Erythroblast (primary cell): ENCODE data around the gene IL3RA.
A peak's percentile ranks its signal among the peaks of the same experiment; 100 is the strongest.
"Not testable (repeated sequence)": the region's sequence is repeated elsewhere in the genome, so short reads cannot be mapped to it uniquely, and the experiment has no call there.

Experiments
- DNase-seq, 2 experiments: peaks; one replicate each; lab custom pipeline; 2025; lab: John Stamatoyannopoulos, UW
- GATA1 ChIP-seq: IDR thresholded peaks from 2 replicates; pipeline ENCODE4 v1.6.1; 2011; ENCODE audit warnings: low read depth, mild to moderate bottlenecking, control low read depth, low read length, moderate library complexity
- POLR2A ChIP-seq: IDR thresholded peaks from 2 replicates; pipeline ENCODE4 v1.6.1; 2011; ENCODE audit warnings: mild to moderate bottlenecking, low read length

The IL3RA gene

DNA sequence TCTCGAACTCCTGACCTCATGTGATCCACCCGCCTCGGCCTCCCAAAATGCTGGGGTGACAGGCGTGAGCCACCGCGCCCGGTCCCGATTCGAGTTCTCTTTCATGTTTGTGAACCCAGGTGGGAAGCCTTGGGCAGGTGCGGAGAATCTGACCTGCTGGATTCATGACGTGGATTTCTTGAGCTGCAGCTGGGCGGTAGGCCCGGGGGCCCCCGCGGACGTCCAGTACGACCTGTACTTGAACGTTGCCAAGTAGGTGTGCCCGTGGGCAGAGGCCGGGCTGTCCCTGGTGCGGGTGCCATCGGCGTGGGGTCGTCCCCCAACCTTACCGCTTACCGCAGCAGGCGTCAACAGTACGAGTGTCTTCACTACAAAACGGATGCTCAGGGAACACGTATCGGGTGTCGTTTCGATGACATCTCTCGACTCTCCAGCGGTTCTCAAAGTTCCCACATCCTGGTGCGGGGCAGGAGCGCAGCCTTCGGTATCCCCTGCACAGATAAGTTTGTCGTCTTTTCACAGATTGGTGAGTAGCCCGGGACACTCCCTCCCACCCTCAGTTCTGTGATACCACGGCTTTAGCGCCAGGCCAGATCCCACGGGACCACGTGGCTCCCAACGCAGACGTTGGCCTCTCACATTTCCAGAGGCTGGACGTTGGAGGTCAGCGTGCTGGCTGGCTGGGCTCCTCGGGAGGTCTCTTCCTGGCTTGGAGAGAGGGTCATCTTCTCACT lies 15.6 kb downstream of the IL3RA start:
- no peak for DNase-seq
- TF ChIP-seq POLR2A: no peak
- no peak for TF ChIP-seq GATA1

DNA sequence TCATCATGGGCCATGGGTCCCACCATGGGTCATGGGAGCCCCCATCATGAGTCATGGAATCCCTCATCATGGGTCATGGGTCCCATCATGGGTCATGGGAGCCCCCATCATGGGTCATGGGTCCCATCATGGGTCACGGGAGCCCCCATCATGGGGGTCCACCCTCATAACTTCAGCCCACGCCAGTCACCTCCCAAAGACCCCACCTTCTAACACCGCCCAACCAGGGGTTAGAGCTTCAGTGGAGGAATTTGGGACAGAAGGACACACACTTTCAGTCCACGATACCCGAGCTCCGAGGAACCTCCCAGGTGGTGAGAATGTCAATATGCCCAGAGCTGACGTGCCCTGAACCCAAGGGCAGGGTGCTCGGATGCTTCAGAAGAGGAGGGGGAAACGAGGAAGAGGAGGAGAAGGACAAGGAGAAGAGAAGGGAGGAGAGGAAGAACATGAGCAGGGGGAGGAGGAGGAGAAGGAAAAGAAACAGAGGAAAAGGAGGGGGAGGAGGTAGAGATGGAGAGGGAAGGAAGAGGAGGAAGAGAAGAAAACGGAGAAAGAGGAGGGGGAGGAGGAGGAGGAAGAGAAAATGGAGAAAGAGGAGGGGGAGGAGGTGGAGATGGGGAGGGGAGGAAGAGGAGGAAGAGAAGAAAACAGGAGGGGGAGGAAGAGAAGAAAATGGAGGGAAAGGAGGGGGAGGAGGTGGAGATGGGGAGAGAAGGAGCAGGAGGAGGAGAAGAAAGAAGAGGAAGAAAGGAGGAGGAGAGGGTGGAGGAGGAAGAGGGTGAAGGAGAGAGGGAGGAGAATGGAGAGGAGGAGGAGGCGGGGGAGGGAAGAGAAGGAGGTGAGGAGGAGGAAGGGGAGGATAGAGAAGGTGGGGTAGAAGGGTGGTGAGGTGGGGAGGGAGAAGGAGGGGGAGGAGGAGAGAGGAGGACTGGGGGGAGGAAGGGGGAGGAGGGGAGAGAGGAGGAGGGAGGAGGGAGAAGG lies 17.7 kb downstream of the IL3RA start:
- no peak for DNase-seq
- no peak for TF ChIP-seq GATA1
- no peak for TF ChIP-seq POLR2A

DNA sequence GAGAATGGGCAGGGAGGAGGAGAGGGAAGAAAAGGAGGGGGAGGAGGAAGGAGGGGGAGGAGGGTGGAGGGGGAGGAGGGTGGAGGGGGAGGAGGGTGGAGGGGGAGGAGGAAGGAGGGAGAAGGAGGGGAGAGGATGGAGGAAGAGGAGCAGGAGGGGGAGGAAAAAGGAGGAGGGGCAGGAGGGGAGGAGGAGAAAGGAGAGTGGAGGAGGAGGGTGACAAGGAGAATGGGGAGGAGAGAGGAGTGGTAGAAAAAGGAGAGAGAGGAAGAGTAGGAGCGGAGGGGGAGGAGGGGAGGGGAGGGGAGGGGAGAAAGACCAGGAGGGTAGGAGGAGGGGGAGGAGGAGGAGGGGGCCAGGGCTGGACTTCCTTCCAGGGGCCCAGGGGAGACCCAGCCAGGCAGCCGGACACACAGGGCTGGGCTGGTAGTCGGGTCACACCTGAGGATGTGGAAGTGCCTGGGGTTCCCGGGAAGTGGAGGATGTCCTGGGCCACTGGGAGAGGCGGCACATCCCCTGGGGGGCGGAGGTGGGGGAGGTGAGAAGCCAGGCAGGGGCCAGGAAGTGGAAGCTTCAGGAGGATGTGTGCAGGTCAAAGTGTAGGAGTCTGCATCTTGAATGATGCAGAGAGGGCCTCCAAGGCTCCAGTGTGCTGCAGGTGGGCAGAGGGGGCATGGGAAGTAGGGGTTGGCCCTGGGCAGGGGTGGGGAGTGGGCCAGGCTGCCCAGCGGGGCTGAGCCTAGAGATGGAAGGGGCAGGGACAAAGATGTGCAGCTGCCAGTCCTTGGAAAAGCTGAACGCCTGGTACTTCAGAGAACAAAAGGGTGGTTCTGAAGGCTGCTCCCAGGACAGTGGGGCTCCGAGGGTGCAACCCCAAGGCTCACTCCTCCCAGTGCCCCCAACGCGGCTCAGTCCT lies 18.8 kb downstream of the IL3RA start:
- TF ChIP-seq GATA1 (no peak), POLR2A (no peak)

DNA sequence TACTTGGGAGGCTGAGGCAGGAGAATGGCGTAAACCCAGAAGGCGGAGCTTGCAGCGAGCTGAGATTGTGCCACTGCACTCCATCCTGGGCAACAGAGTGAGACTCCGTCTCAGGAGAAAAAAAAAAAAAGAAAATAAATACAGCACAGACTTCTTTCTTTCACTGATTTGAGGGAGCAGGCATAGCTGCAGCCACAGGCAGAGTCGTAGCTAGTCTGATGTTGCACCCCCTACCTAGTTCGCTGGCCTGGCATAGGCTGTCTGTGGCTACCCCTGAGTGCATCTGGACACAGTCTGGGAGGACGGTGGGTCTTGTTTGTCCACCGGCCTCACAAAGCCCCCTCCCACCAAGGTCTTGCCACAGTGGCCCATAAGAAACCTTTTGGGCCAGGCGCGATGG lies 21.4 kb downstream of the IL3RA start:
- TF ChIP-seq GATA1: no peak
- no peak for TF ChIP-seq POLR2A

More for the DNA sequence above, 18.8 kb downstream of the IL3RA start:
- no peak for DNase-seq

DNA sequence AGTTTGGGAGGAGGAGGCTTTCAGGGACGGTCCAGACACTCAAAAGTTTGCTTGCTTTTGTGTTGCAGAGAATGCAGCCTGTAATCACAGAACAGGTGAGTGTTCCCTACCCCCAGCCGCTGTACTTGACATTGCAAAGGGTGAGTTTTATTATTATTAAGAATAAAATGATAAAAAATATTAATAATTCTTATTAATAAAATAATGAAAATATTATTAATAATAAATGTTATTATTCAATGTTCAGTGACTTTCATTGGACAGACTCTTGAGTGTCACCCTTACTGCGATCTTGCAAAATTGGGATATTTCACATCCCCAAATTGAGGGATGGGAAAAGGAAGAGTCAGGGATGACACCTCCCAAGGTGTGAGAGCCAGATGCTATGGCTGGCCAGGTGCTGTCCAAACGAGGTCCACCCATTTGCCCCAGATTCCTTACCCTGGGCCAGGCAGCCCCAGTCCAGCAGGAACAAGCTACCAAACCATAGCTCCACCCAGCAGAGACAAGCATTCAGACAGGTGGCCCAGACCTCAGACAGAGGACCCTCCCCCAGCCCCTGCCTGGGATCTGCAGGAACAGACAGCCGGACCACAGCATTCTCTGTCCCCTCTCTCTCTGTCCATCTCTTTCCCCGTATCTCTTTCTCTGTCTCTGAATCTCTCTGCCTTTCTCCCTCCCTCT lies 22.4 kb downstream of the IL3RA start:
- no peak for TF ChIP-seq GATA1
- TF ChIP-seq POLR2A: no peak
- no peak for DNase-seq

More for the DNA sequence above, 21.4 kb downstream of the IL3RA start:
- DNase-seq: no peak

DNA sequence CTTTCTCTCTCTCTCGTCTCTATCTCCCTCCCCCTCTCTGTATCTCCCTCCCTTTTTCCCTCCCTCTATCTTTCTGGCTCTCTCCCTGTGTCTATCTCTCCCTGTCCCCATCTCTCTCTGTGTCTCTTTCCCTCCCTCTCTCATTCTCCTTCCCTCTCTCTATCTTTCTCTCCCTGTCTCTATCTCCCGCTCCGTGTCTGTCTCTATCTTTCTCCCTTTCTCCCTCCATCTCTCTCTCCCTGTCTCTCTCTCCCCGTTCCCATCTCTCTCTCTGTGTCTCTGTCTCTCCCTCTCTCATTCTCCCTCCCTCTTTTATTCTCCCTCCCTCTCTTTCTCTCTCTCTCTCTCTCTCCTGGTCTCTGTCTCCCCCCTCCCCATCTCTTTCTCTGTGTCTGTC lies 22.9 kb downstream of the IL3RA start:
- TF ChIP-seq POLR2A (no peak), GATA1 (no peak)
- DNase-seq: no peak

DNA sequence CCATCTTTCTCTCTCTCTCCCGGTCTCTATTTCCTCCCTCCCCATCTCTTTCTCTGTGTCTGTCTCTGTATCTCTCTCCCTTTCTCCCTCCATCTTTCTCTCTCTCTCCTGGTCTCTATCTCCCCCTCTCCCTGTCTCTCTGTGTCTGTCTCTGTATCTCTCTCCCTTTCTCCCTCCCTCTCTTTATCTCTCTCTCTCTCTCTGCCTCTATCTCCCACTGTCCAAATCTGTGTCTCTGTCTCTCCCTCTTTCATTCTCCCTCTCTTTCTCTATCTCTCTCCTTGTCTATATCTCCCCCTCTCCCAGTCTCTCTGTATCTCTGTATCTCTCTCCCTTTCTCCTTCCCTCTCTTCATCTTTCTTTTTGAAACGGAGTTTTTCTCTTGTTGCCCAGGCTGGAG lies 23.6 kb downstream of the IL3RA start:
- DNase-seq: no peak
- TF ChIP-seq POLR2A (no peak), GATA1 (no peak)

DNA sequence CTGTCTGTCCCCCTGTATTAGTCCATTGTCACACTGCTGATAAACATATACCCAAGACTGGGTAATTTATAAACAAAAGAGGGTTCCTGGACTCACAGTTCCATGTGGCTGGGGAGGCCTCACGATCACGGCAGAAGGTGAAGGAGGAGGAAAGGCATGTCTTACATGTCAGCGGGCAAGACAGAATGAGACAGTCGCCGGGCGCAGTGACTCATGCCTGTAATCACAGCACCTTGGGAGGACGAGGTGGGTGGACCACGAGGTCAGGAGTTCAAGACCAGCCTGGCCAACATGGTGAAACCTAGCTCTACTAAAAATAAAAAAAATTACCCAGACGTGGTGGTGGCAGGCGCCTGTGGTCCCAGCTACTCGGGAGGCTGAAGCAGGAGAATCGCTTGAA lies 24.7 kb downstream of the IL3RA start:
- TF ChIP-seq GATA1 (no peak), POLR2A (no peak)
- no peak for DNase-seq

DNA sequence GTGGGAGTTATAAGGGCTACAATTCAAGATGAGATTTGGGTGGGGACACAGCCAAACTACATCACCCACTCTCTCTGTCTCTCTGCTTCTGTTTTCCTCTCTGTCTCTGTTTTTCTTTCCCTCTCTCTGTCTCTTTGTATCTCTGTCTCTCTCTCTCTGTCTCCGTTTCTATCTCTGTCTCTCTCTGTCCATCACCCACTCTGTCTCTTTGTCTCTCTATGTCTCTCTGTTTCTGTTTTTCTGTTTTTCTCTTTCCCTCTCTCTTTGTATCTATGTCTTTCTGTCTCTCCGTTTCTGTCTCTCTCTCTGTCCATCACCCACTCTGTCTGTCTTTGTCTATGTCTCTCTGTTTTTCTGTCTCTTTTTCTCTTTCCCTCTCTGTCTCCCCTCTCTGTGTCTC lies 25.3 kb downstream of the IL3RA start:
- TF ChIP-seq POLR2A (no peak), GATA1 (no peak)
- DNase-seq: no peak

DNA sequence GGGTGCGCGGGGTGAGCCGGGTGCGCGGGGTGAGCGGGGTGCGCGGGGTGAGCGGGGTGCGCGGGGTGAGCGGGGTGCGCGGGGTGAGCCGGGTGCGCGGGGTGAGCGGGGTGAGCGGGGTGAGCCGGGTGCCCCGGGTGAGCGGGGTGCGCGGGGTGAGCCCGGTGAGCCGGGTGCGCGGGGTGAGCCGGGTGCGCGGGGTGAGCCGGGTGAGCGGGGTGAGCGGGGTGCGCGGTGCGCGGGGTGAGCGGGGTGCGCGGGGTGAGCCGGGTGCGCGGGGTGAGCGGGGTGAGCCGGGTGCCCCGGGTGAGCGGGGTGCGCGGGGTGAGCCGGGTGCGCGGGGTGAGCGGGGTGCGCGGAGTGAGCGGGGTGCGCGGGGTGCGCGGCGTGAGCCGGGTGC lies 29.8 kb downstream of the IL3RA start:
- not testable (repeated sequence) for DNase-seq

DNA sequence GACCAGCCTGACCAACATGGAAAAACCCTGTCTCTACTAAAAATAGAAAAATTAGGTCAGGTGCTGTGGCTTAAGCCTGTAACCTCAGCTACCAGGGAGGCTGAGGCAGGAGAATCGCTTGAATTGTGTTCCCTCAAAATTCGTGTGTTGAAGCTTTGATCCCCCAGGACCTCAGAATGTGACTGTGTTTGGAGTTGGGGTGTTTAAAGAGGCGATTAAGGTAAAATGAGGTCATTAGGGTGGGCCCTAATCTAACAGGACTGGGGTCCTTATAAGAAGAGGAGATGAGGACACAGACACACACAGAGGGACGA lies 31.8 kb downstream of the IL3RA start:
- no peak for TF ChIP-seq GATA1
- no peak for TF ChIP-seq POLR2A
- DNase-seq: no peak

DNA sequence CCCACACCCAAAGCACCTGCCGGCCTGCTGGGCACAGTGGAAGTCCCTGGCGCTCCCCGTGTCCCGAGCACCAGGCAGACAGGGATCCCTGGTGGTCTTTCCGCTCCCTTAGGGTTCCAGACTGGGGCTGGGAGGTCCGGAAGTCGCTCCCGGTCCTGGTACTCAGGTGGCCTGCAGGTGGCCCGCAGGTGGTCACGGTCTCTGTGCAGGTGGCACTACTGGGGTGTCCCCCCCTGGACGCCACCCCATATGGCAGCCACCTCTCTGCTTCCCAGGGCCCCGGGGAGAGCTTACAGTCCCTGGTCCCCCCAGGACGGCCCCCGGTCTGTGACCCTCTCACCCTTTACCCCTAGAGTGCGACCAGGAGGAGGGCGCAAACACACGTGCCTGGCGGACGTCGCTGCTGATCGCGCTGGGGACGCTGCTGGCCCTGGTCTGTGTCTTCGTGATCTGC lies 41.7 kb downstream of the IL3RA start:
- DNase-seq: no peak
- TF ChIP-seq POLR2A (no peak), GATA1 (no peak)

DNA sequence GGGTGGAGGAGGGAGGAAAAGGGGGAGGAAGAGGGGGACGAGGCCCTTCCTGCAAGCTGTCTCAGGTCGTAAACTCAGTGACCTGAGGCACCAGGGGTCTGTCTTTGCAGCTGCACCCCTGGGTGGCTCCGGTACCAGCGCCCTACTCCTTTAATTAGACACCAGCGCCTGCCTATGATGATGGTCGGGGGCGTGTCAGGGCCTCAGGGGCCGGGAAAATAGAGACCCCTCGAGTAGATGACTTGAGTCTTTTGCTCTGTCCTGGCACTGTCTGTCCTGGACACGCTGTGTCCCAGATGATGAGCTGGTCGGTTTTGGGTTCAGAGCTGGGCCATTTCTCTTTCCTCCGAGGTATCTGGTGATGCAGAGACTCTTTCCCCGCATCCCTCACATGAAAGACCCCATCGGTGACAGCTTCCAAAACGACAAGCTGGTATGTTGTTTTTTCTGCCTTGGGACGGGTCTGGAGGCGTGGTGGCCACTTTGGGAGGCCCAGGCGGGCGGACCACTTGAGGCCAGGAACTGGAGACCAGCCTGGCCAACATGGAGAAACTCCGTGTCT lies 44.2 kb downstream of the IL3RA start:
- no peak for TF ChIP-seq POLR2A
- TF ChIP-seq GATA1: no peak
- no peak for DNase-seq

DNA sequence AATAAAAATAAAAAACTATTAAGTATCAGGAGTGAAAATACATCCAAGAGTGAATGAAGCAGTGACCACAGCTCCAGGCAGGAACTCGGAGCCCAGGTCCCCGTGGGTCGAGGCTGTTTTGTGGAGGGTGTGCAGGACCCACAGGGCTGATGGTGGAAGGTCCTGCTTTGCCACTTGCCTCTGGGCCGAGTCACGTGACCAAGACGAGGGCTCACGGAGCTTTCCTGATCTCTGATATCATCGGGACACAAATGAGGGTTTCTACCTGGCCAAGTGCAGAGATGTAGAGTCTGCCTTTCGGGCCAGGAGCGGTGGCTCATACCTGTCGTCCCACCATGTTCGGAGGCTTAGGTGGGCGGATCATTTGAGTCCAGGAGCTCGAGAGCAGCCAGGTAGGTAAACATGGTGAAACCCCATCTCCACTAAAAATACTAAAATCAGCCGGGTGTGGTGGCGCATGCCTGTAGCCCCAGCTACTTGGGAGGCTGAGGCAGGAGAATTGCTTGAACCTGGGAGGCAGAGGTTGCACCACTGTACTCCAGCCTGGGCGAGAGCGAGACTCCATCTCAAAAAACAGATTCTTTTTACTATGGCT lies 48.2 kb downstream of the IL3RA start:
- TF ChIP-seq POLR2A: peak; percentile 31
- no peak for TF ChIP-seq GATA1
- DNase-seq: no peak
